ENCODE data around the gene TAOK1. TPM values are rescaled to one million over a fixed set of nuclear protein-coding genes. Genes with fewer than 3 reads are reported as not detected.

The TAOK1 gene
- total and polyA plus RNA-seq, 10 of the 15 experiments (the other 5 are each of a cell fraction or from before 2014, with no cell fraction given) = 2.0 to 27.1 (median 11.8) TPM

DNA sequence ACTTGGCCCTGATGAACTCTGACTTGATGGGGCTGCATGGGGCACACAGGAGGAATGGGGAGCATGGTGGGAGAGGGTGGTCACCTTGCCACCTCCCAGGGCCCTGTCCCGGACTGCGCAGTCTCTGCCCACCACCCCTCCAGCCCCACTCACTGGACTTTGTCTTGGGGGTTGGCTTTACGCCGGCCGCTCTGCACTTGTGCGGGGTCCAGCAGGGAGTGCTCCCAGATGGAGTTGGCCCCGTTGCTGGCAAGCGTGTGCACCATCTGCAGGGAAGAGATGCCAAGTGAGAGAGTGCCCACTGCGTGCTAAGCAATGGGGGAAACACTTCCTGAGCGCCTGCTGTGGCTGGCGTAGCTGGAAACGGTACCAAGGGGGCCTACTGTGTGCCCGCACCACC lies 192.6 kb downstream of the TAOK1 start (continued):
- TF ChIP-seq, protein P1, sequence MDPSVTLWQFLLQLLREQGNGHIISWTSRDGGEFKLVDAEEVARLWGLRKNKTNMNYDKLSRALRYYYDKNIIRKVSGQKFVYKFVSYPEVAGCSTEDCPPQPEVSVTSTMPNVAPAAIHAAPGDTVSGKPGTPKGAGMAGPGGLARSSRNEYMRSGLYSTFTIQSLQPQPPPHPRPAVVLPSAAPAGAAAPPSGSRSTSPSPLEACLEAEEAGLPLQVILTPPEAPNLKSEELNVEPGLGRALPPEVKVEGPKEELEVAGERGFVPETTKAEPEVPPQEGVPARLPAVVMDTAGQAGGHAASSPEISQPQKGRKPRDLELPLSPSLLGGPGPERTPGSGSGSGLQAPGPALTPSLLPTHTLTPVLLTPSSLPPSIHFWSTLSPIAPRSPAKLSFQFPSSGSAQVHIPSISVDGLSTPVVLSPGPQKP (IDR thresholded peaks at IDR 0.05; ENCODE audit: low read depth, low read length) = no peak
- TF ChIP-seq KAT2A (conservative IDR thresholded peaks at IDR 0.05; ENCODE audit: control insufficient read depth, low read depth, low read length) = no peak
- TF ChIP-seq KDM1A (IDR thresholded peaks at IDR 0.05; ENCODE audit: borderline replicate concordance) = no peak

DNA sequence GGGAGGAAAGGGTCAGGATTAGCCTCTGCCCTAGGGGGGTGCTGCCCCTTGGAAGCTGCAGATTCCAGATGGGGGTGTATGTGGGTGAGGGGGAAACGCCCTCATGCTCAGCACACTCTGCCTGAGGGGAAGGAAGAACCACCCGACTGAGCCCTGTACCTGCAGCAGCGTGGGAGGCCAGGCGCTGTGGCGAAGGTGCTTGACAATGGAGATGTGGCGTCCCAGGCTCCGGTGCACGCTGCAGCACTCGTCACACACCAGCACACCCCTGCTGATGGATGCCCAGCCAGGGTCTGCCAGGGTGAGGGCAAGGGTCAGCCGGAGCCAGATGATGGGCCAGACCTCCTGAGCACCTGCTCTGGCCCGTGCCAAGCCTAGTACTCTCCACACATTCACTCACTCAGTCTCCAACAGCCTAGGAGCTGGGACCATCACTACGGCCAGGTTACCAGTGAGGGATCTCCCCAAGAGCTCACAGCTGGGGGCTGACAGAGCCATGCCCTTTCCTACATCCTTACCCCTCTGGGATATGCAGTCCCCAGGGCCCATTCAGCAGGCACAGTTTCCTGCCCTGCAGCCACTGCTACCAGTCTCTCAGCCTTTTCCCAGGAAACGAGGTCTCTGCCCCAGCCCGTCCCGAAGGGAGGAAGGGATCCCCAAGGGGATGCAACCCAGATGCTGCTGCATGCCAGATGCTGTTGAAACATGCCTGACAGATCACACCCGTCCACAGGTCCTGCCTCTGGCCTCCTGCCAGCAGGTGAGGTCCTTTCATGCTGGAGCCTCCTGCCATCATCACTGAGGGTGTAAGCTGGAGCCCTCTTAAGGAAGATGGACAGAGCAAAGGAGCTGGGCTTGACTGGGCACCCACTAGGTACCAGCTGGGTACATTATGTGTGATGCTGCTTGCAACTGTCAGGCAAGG lies 193.4 kb downstream of the TAOK1 start:
- TF ChIP-seq STAT1 (conservative IDR thresholded peaks at IDR 0.05) = no peak
- no peak for TF ChIP-seq ZNF622 (IDR thresholded peaks at IDR 0.05)
- no peak for TF ChIP-seq PAX5 (IDR thresholded peaks at IDR 0.05; ENCODE audit: borderline replicate concordance, low read depth, low read length)
- TF ChIP-seq SUPT20H (IDR thresholded peaks at IDR 0.05; ENCODE audit: borderline replicate concordance, control insufficient read depth, low read depth, low read length) = no peak
- no peak for TF ChIP-seq SMAD1 (IDR thresholded peaks at IDR 0.05; ENCODE audit: low read depth, partially characterized antibody)
- no peak for TF ChIP-seq CEBPB (IDR thresholded peaks at IDR 0.05; ENCODE audit: borderline replicate concordance in 1 of 2, low read depth in 2 of 2, low read length in 2 of 2)
- TF ChIP-seq MTA2 (IDR thresholded peaks at IDR 0.05; ENCODE audit: low read depth) = no peak
- no peak for TF ChIP-seq SKIL (IDR thresholded peaks at IDR 0.05; ENCODE audit: low read depth, poor library complexity, severe bottlenecking)
- no peak for TF ChIP-seq CBFB (IDR thresholded peaks at IDR 0.05; ENCODE audit: low read depth)
- TF ChIP-seq, protein P2, sequence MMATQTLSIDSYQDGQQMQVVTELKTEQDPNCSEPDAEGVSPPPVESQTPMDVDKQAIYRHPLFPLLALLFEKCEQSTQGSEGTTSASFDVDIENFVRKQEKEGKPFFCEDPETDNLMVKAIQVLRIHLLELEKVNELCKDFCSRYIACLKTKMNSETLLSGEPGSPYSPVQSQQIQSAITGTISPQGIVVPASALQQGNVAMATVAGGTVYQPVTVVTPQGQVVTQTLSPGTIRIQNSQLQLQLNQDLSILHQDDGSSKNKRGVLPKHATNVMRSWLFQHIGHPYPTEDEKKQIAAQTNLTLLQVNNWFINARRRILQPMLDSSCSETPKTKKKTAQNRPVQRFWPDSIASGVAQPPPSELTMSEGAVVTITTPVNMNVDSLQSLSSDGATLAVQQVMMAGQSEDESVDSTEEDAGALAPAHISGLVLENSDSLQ (IDR thresholded peaks at IDR 0.05) = no peak
- no peak for TF ChIP-seq RAD21 (IDR thresholded peaks at IDR 0.05; ENCODE audit: insufficient read depth, low read depth, low read length)
- no peak for TF ChIP-seq SRF (IDR thresholded peaks at IDR 0.05; ENCODE audit: low read depth in 2 of 2, low read length in 2 of 2)
- TF ChIP-seq MXI1 (IDR thresholded peaks at IDR 0.05; ENCODE audit: low read depth, low read length) = no peak
- no peak for TF ChIP-seq HDAC6 (IDR thresholded peaks at IDR 0.05; ENCODE audit: unreplicated experiment)
- Histone ChIP-seq H3K79me2 (ENCODE audit: control insufficient read depth, insufficient read depth, low read length) (peaks cover 25% of the 10 kb centered on the region), H3K4me1 (ENCODE audit: control insufficient read depth, insufficient read depth, low read length) (peaks cover 24% of the 10 kb centered on the region), H3K36me3 (ENCODE audit: control insufficient read depth in 2 of 2, insufficient read depth in 2 of 2, low read length in 1 of 2) (peaks cover 5 to 8% of the 10 kb centered on the region in 2 experiments; a peak in 3 of 4 replicates), H3K4me2 (ENCODE audit: control insufficient read depth, insufficient read depth) (no peak overlapping the region), H3K4me3 (no peak overlapping the region), H3K27me3 (replicated peaks in 1 of 2; ENCODE audit: control insufficient read depth in 2 of 2, insufficient read depth in 2 of 2, low read length in 1 of 2) (no peaks in the 10 kb centered on the region), H3K27ac (ENCODE audit: control insufficient read depth, insufficient read depth) (no peak overlapping the region), H4K20me1 (ENCODE audit: control insufficient read depth, insufficient read depth) (no peaks in the 10 kb centered on the region), H3K9ac (ENCODE audit: control insufficient read depth, insufficient read depth, low read length) (no peak overlapping the region), H2AFZ (ENCODE audit: control insufficient read depth, low read depth, low read length) (no peak overlapping the region), H3K9me3 (replicated peaks; ENCODE audit: control insufficient read depth, insufficient read depth, low read length) (no peaks in the 10 kb centered on the region)
- in situ Hi-C loops (cut with MboI) (no loop called here), intact Hi-C loops (cut with micrococcal nuclease; ENCODE audit: unreplicated experiment) (loop anchor here (5.0 kb wide), 1 partner anchor 439 kb away; no protein-coding TSS in a partner anchor)
- FAIRE-seq (no peak), ATAC-seq (no peak), DNase-seq (ENCODE audit: low read depth, low spot score) (no peak)
- ChIA-PET RAD21 (ENCODE audit: unreplicated experiment) (no interaction called here), POLR2A (no interaction called here), CTCF (interaction anchor here (1.3 to 6.7 kb wide), 3 partner anchors 8 to 33 kb away, joined by 3 to 82 read pairs (median 72); partner anchors contain the start of gene ANKRD13B), SMC1A (ENCODE audit: uncharacterized antibody, unreplicated experiment) (interaction anchor here (1.4 kb wide), 1 partner anchor 30 kb away, joined by 3 read pairs; no protein-coding TSS in a partner anchor)
- no TSS peak for BruUV-seq (replicated peaks)
- WGBS (ENCODE audit: insufficient coverage, insufficient replicate concordance, low lambda C conversion rate, missing lambda C conversion rate) = 75% methylated on average over 16 of the region's 16 CpGs

Data from GM12878 (cell line).